SU-DHL-6 (cell line): ENCODE data around the gene GPT2.

Source experiments
- CTCF ChIP-seq: fragments of 200-600 bp; sonication (generic); IDR thresholded peaks from one replicate; pipeline ENCODE4 v1.5.1; 2017; ENCODE audit warnings: antibody characterized with exemption, mild to moderate bottlenecking, low read length, moderate library complexity; ENCODE audit not compliant: insufficient read depth, poor library complexity, severe bottlenecking
- EZH2phosphoT487 ChIP-seq: fragments of 200-600 bp; sonication (generic), shearing (Covaris generic); conservative IDR thresholded peaks from 2 replicates; pipeline ENCODE4 v1.6.1; 2018; ENCODE audit warnings: mild to moderate bottlenecking, antibody characterized with exemption, low read length, moderate library complexity, mixed read lengths

- TF ChIP-seq CTCF, result no peak
- TF ChIP-seq EZH2phosphoT487, result no peak
These were observed 7.7 kb downstream of the GPT2 start for GRCh38 chr16:46891910-46892309.
